A549 (cell line): ENCODE data around the gene CD96. TPM values are rescaled to one million over a fixed set of nuclear protein-coding genes. Genes with fewer than 3 reads are reported as not detected.
"Not testable (repeated sequence)": the region's sequence is repeated elsewhere in the genome, so short reads cannot be mapped to it uniquely, and the experiment has no call there.

Experiments
- ATAC-seq, 2 experiments: fragments of 200-7000 bp in 1 of 2; fragments of >200 bp in 1 of 2; cut with Nextera tagmentation in 1 of 2; cut with Tn5 transposase in 1 of 2; 3 replicates each; pipeline versions ENCODE4 v1.8.0 to v1.9.1; 2018 to 2020; ENCODE audit warnings: mild to moderate bottlenecking in 1 of 2, moderate library complexity in 1 of 2
- CTCF ChIA-PET: fragments of 300-600 bp; sonication (Branson Sonifier 250); formaldehyde crosslinking; extraction: SDS; loops from one replicate; lab custom pipeline; 2021; ENCODE audit warnings: antibody characterized with exemption, inconsistent platforms; lab: Yijun Ruan, JAX
- POLR2A ChIA-PET: fragments of 350-600 bp; formaldehyde crosslinking; extraction: SDS; loops from one replicate; lab custom pipeline; 2021; ENCODE audit warnings: antibody characterized with exemption, inconsistent platforms; lab: Yijun Ruan, JAX
- DNase-seq, 2 experiments: peaks; one replicate each; pipeline versions ENCODE4 v3.0.0 to v3.0.0-alpha.2; 2011 to 2016; ENCODE audit warnings: low read depth in 1 of 2, low spot score in 1 of 2
- FAIRE-seq: peaks from 2 replicates; lab custom pipeline; 2011; peaks lifted over from hg19 to GRCh38; lab: Jason Lieb, UNC
- H3K27ac ChIP-seq, 2 experiments: fragments of >200 bp; sonication (Bioruptor Twin); formaldehyde crosslinking; 3 replicates each; pipeline ENCODE4 v1.5.1; 2016 to 2017
- H3K4me1 ChIP-seq: fragments of >200 bp; sonication (Bioruptor Twin); formaldehyde crosslinking; 3 replicates; pipeline ENCODE4 v1.6.1; 2016
- H3K4me2 ChIP-seq: fragments of >200 bp; sonication (Bioruptor Twin); formaldehyde crosslinking; 3 replicates; pipeline ENCODE4 v1.6.1; 2016
- H3K4me3 ChIP-seq: fragments of >200 bp; sonication (Bioruptor Twin); formaldehyde crosslinking; 3 replicates; pipeline ENCODE4 v1.5.1; 2016
- H3K9me3 ChIP-seq: fragments of >200 bp; sonication (Bioruptor Twin); formaldehyde crosslinking; 3 replicates; pipeline ENCODE4 v1.6.1; 2016
- CHD2 ChIP-seq: fragments of 150-350 bp; IDR thresholded peaks from 2 replicates; pipeline ENCODE4 v1.6.1; 2014; ENCODE audit warnings: low read length; ENCODE audit not compliant: partially characterized antibody
- FOSL2 ChIP-seq, 2 experiments: fragments of 450-650 bp in 1 of 2; fragments of >200 bp in 1 of 2; sonication (Bioruptor Twin) in 1 of 2; formaldehyde crosslinking; IDR thresholded peaks; 2 replicates each; pipeline versions ENCODE4 v1.5.0 to v1.6.1; 2016 to 2020; ENCODE audit warnings: mild to moderate bottlenecking in 1 of 2, moderate library complexity in 1 of 2
- GATA3 ChIP-seq: IDR thresholded peaks from 2 replicates; pipeline ENCODE4 v1.6.1; 2012; ENCODE audit warnings: borderline replicate concordance
- HOXB5 ChIP-seq: fragments of 250-450 bp; sonication (Bioruptor Pico); IDR thresholded peaks from 2 replicates; pipeline ENCODE4 v1.5.0; 2020; ENCODE audit warnings: mild to moderate bottlenecking, moderate library complexity
- JUNB ChIP-seq: fragments of >200 bp; sonication (Bioruptor Twin); formaldehyde crosslinking; IDR thresholded peaks from 2 replicates; pipeline ENCODE4 v1.6.1; 2016
- NFE2L2 ChIP-seq: fragments of 150-350 bp; conservative IDR thresholded peaks from 2 replicates; pipeline ENCODE4 v1.6.1; 2014; ENCODE audit warnings: low read length
- NPAS2 ChIP-seq: fragments of 250-450 bp; sonication (Bioruptor Pico); IDR thresholded peaks from 2 replicates; pipeline ENCODE4 v1.8.0; 2022; ENCODE audit warnings: mild to moderate bottlenecking, moderate library complexity, borderline replicate concordance
- NR3C1 ChIP-seq: fragments of >200 bp; sonication (Bioruptor Twin); formaldehyde crosslinking; IDR thresholded peaks from 3 replicates; pipeline ENCODE4 v1.6.1; 2017
- PHF8 ChIP-seq: fragments of 200-600 bp; sonication (generic); IDR thresholded peaks from 2 replicates; pipeline ENCODE4 v1.6.1; 2016; ENCODE audit warnings: low read depth, mild to moderate bottlenecking, antibody characterized with exemption, moderate library complexity, borderline replicate concordance
- POLR2A ChIP-seq: IDR thresholded peaks from 2 replicates; pipeline ENCODE4 v1.6.1; 2012; ENCODE audit warnings: mild to moderate bottlenecking, low read length
- RAD21 ChIP-seq, 2 experiments: fragments of >200 bp in 1 of 2; sonication (Bioruptor Twin) in 1 of 2; formaldehyde crosslinking in 1 of 2; IDR thresholded peaks in 1 of 2; conservative IDR thresholded peaks in 1 of 2; 2 replicates in 1 of 2; 3 replicates in 1 of 2; pipeline ENCODE4 v1.6.1; 2012 to 2018; ENCODE audit warnings: inconsistent platforms in 1 of 2
- RARB ChIP-seq: fragments of 250-450 bp; sonication (Bioruptor Pico); IDR thresholded peaks from 2 replicates; pipeline ENCODE4 v1.8.0; 2021; ENCODE audit warnings: mild to moderate bottlenecking, moderate library complexity
- TFCP2L1 ChIP-seq: fragments of 250-450 bp; sonication (Bioruptor Pico); IDR thresholded peaks from 2 replicates; pipeline ENCODE4 v1.5.0; 2021; ENCODE audit warnings: mild to moderate bottlenecking
- ZC3H11A ChIP-seq: fragments of 450-650 bp; IDR thresholded peaks from 2 replicates; pipeline ENCODE4 v1.6.1; 2014; ENCODE audit warnings: antibody characterized with exemption, mild to moderate bottlenecking
- ZSCAN20 ChIP-seq: fragments of 250-450 bp; sonication (Bioruptor Pico); IDR thresholded peaks from 2 replicates; pipeline ENCODE4 v1.8.0; 2022; ENCODE audit warnings: mild to moderate bottlenecking, moderate library complexity
- WGBS: methylation state at CpG from one replicate; pipeline ENCODE4 v1.1.6; 2017; ENCODE audit errors: missing lambda C conversion rate; 5-methylcytosine and 5-hydroxymethylcytosine counted together
- polyA plus RNA-seq, 4 experiments: library from polyadenylated mRNA; depleted of rRNA in 3 of 4; stranded (reverse); fragments of >200 nt; fragmentation: RNase III in 1 of 4; extraction: RNeasy Plus Mini Kit Qiagen cat#74134 plus additional on column Dnase treatment in 1 of 4; gene quantifications; 2 replicates in 3 of 4; 3 replicates in 1 of 4; pipeline ENCODE4 v1.2.3, GENCODE V29; 2011 to 2017
- TF ChIP-seq, protein P1 (sequence below): fragments of 250-450 bp; sonication (Bioruptor Pico); IDR thresholded peaks from 2 replicates; pipeline ENCODE4 v1.5.0; 2020; ENCODE audit warnings: low read depth, mild to moderate bottlenecking, moderate library complexity
- TF ChIP-seq, protein P2 (sequence below): fragments of >200 bp; sonication (Bioruptor Twin); formaldehyde crosslinking; IDR thresholded peaks from 3 replicates; pipeline ENCODE4 v1.5.1; 2016
- TF ChIP-seq, protein P3 (sequence below): IDR thresholded peaks from 2 replicates; pipeline ENCODE4 v1.6.1; 2012; ENCODE audit warnings: low read depth, borderline replicate concordance

The CD96 gene
- polyA plus RNA-seq, 2 of the 4 experiments (the other 2 are of a cell fraction), result not detected

DNA sequence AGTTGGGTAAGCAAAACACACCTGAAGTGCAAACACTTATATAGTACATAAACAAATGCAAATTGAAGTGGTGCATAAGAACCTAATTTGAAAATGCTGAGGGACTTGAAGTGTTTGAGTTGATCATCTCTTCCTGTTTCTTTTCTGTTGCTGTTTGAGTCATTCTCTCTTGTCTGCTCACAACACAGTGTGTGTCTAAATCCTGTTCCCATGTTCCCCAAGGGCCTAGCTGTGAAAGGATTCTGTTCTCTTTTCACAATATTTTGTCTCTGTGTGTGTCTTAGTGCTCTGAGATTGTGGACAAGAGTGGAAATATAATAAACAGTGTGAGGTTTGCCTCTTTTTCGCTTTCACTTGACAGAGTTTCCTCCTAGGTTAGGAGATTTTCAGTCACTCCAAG is 6.1 kb downstream of the CD96 start:
- Histone ChIP-seq H3K27ac (no peak overlapping the region), H3K4me3 (no peak overlapping the region), H3K4me2 (no peak overlapping the region), H3K9me3 (no peaks in the 10 kb centered on the region), H3K4me1 (peaks cover 15% of the 10 kb centered on the region; the same call in 2 of the 3 replicates)
- CTCF ChIA-PET, result interaction anchor here (2.6 kb wide), 1 partner anchor 9 kb away, joined by 9 read pairs; no protein-coding TSS in a partner anchor
- no peak for DNase-seq
- no peak for FAIRE-seq
- ATAC-seq, result no peak
- TF ChIP-seq ZSCAN20 (no peak), TFCP2L1 (CRISPR knock-in tag) (no peak), NFE2L2 (no peak), RAD21 (conservative IDR thresholded peaks at IDR 0.05 in 1 of 2, IDR thresholded peaks at IDR 0.05 in 1 of 2) (no peak), HOXB5 (CRISPR knock-in tag) (no peak), CHD2 (no peak), POLR2A (no peak)
- TF ChIP-seq, protein P1, sequence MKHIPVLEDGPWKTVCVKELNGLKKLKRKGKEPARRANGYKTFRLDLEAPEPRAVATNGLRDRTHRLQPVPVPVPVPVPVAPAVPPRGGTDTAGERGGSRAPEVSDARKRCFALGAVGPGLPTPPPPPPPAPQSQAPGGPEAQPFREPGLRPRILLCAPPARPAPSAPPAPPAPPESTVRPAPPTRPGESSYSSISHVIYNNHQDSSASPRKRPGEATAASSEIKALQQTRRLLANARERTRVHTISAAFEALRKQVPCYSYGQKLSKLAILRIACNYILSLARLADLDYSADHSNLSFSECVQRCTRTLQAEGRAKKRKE (CRISPR knock-in tag), result no peak
- POLR2A ChIA-PET, result no interaction called here
- WGBS, result 68% methylated on average over 1 of the region's 1 CpG

DNA sequence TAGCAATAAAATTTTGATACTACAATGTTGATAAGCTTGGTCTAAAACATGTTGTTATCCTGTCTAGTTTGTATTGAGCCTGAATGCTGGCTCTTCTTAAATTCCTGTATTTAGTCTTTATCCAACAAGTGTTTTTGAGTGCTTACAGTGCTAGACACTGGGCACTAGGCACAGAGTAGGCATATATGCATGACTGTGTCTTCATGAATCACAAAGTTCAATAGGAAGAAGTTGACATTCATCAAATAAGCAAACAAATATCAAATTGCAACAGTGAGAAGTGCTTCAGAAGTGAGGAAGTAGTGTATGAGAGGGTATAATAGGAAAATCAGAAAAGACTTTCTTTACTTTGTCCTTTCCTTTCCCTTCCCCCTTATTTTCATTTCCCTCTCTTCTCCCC is 6.8 kb downstream of the CD96 start:
- Histone ChIP-seq H3K27ac (no peak overlapping the region), H3K9me3 (no peaks in the 10 kb centered on the region), H3K4me3 (no peak overlapping the region), H3K4me1 (peaks cover 15% of the 10 kb centered on the region; the same call in 2 of the 3 replicates), H3K4me2 (peak overlapping the region; percentile 22; the same call in 1 of the 3 replicates)
- ATAC-seq (no peak; a peak in 1 of 6 replicates), FAIRE-seq (no peak), DNase-seq (peak in 1 of 2 experiments; percentile 7)
- ChIA-PET POLR2A (no interaction called here), CTCF (interaction anchor here (2.6 kb wide), 1 partner anchor 9 kb away, joined by 9 read pairs; no protein-coding TSS in a partner anchor)
- TF ChIP-seq POLR2A, result no peak

DNA sequence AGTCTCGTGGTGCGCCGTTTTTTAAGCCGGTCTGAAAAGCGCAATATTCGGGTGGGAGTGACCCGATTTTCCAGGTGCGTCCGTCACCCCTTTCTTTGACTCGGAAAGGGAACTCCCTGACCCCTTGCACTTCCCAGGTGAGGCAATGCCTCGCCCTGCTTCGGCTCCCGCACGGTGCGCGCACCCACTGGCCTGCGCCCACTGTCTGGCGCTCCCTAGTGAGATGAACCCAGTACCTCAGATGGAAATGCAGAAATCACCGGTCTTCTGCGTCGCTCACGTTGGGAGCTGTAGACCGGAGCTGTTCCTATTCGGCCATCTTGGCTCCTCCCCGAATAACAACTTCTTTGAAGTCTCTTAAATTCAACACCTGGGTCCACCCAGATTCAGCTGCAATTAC is 19.9 kb downstream of the CD96 start:
- WGBS, result 81% methylated on average over 16 of the region's 25 CpGs
- not testable (repeated sequence) for DNase-seq, H3K4me2 ChIP-seq

DNA sequence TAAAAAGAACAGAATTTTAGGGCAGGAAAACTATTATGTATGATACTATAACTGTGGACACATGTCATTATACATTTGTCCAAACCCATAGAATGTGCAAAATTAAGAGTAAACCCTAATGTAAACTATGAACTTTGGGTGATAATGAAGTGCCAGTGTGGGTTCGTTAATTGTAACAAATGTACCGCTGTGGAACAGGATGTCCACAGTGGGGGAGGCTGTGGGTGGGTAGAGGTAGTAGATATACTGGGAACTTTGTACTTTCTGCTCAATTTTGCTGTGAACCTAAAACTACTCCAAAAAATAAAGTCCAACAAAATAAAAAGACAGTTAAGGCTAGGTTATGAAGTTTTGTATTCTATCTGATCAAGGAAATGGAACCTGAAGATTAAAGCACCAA is 24.8 kb downstream of the CD96 start:
- no peak overlapping the region for H3K4me2 ChIP-seq
- ChIA-PET POLR2A (no interaction called here), CTCF (no interaction called here)
- WGBS, result 17% methylated on average over 2 of the region's 2 CpGs
- DNase-seq, result no peak
- ATAC-seq, result no peak
- FAIRE-seq, result no peak
- H3K4me3 ChIP-seq, result no peak overlapping the region
- H3K9me3 ChIP-seq, result no peaks in the 10 kb centered on the region
- no peak for TF ChIP-seq FOSL2 (IDR thresholded peaks at IDR 0.05)
- TF ChIP-seq FOSL2 (CRISPR knock-in tag; IDR thresholded peaks at IDR 0.05), result no peak
- TF ChIP-seq RARB (CRISPR knock-in tag), result no peak
- H3K27ac ChIP-seq, result no peak overlapping the region
- H3K4me1 ChIP-seq, result peaks cover 8% of the 10 kb centered on the region; the same call in 2 of the 3 replicates

More for the DNA sequence above, 19.9 kb downstream of the CD96 start:
- POLR2A ChIA-PET, CTCF ChIA-PET, H3K27ac ChIP-seq, H3K4me3 ChIP-seq, H3K4me1 ChIP-seq, H3K9me3 ChIP-seq, ATAC-seq, FAIRE-seq: not testable (repeated sequence)

DNA sequence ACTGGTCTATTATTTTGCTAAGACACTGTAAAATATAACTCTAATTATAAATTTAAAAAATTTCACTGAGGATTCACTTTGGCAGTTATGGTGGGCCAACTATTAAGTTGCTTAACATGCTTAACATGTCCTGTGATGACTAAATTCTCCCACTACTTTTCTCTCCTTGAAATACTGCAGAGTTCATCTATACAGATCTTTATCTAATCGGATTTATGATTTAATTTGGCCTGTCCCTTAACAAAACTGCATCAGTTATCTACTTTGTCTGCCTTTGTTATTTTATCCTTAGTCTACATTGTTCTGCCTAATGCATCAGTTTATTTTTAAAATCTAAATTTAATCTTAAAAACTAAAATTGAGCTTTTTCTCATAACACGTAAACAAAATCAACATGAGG is 26.4 kb downstream of the CD96 start:
- Histone ChIP-seq H3K9me3 (no peaks in the 10 kb centered on the region), H3K4me2 (no peak overlapping the region), H3K4me3 (no peak overlapping the region), H3K27ac (no peak overlapping the region), H3K4me1 (peaks cover 8% of the 10 kb centered on the region; the same call in 2 of the 3 replicates)
- DNase-seq, result no peak
- no peak for ATAC-seq
- 80% methylated on average over 2 of the region's 2 CpGs for WGBS
- TF ChIP-seq NR3C1 (no peak), NPAS2 (CRISPR knock-in tag) (no peak), PHF8 (no peak), ZC3H11A (no peak), GATA3 (no peak), CHD2 (no peak), JUNB (no peak)
- TF ChIP-seq, protein P2, sequence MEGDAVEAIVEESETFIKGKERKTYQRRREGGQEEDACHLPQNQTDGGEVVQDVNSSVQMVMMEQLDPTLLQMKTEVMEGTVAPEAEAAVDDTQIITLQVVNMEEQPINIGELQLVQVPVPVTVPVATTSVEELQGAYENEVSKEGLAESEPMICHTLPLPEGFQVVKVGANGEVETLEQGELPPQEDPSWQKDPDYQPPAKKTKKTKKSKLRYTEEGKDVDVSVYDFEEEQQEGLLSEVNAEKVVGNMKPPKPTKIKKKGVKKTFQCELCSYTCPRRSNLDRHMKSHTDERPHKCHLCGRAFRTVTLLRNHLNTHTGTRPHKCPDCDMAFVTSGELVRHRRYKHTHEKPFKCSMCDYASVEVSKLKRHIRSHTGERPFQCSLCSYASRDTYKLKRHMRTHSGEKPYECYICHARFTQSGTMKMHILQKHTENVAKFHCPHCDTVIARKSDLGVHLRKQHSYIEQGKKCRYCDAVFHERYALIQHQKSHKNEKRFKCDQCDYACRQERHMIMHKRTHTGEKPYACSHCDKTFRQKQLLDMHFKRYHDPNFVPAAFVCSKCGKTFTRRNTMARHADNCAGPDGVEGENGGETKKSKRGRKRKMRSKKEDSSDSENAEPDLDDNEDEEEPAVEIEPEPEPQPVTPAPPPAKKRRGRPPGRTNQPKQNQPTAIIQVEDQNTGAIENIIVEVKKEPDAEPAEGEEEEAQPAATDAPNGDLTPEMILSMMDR, result no peak
- TF ChIP-seq, protein P3, sequence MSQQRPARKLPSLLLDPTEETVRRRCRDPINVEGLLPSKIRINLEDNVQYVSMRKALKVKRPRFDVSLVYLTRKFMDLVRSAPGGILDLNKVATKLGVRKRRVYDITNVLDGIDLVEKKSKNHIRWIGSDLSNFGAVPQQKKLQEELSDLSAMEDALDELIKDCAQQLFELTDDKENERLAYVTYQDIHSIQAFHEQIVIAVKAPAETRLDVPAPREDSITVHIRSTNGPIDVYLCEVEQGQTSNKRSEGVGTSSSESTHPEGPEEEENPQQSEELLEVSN, result no peak
- TF ChIP-seq, protein P1 (CRISPR knock-in tag), result no peak
- no peak for FAIRE-seq
- ChIA-PET POLR2A (no interaction called here), CTCF (interaction anchor here (1.4 kb wide), 1 partner anchor 9 kb away, joined by 6 read pairs; no protein-coding TSS in a partner anchor)
